Retinal pigment epithelial cell (primary cell): ENCODE measurements around the gene BSG.

ENCODE experiments used
- DNase-seq: peaks from one replicate; pipeline ENCODE4 v3.0.0-alpha.2; 2010; ENCODE audit warnings: low read depth
- H3K4me3 ChIP-seq: 2 replicates; pipeline ENCODE4 v1.5.1; 2011; ENCODE audit warnings: mild to moderate bottlenecking, low read length, control low read depth, moderate library complexity
- CTCF ChIP-seq: conservative IDR thresholded peaks from 2 replicates; pipeline ENCODE4 v1.5.1; 2011; ENCODE audit warnings: low read depth, low read length, control low read depth, inconsistent platforms

Gene BSG

GRCh38 chr19:592101-592500 is 19.7 kb downstream of the BSG start:
- no peak for TF ChIP-seq CTCF
- H3K4me3 ChIP-seq: no peak overlapping the region
- DNase-seq: no peak

GRCh38 chr19:593055-593454 is 20.7 kb downstream of the BSG start:
- H3K4me3 ChIP-seq: no peak overlapping the region
- no peak for TF ChIP-seq CTCF
- DNase-seq: no peak

- DNase-seq: no peak
- H3K4me3 ChIP-seq: no peak overlapping the region
- no peak for TF ChIP-seq CTCF
Measured at GRCh38 chr19:593505-593904, 21.1 kb downstream of the BSG start.

GRCh38 chr19:594265-594870 is 22.0 kb downstream of the BSG start:
- DNase-seq: no peak

DNA sequence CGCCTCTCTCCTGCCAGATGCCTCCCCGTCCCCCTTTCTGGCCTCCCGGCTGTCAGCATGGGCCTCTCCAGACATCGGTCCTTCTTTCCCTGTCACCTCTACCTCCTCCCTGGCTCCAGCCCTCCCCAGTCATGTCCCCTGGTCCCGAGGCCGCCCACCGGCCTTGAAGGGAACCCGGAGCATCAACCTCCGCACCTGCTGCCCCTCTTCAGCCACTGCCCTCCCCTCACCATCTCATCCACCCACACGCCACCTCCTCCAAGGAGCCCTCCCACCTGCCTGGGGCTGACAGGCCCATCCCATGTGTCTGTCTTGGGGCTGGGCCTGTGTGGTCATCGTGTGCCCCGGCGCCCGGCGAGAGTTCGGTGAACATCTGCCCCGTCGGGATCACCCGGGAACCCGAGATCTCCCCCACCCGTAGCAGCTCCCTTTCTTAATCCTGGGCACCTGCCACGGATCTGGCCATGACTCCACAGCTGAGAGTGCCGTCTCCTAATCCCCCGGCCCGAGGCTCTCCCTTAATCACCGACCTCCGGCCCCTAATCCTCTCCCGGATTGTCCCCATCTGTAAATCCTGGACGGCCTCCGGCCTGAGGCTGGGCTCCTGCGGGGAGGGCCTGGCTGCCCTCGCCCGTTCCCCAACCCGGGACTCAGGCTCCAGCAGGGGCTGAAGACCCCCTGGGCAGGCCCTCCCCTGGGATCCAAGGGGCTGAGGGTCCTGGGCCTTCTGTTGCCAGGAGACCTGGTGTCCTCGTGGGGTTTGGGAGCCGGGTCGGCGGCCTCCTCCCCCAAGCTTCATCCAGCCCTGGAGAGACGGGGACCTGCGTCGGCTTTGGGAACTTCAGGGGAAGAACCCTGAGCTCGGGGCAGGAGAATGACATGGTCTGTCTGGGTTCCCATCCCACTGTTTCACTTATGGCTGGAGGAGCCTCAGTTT is 23.2 kb downstream of the BSG start:
- H3K4me3 ChIP-seq: no peak overlapping the region
- TF ChIP-seq CTCF: no peak
- peak; percentile 70 for DNase-seq

More at GRCh38 chr19:594265-594870, 22.0 kb downstream of the BSG start:
- TF ChIP-seq CTCF: no peak
- H3K4me3 ChIP-seq: no peak overlapping the region

DNA sequence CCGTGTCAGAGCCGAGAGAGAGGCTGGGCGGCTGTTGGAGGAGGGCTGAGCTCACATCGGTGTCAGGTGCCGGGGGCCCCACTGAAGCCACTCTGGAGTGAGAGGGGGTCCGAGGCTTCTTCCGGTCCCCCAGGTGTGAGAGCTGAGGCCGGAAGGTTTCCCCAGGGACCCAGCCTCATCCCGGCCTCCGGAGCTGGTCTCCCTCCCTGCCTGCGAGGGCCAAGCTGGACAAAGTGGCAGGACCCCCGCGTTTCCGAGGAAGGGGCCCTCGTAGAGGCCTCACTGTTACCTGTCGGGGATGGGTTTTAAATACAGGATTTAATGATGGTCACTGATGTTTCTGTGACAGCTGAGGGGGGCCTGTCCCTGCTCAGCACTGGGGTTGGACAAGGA is 23.9 kb downstream of the BSG start:
- no peak overlapping the region for H3K4me3 ChIP-seq
- no peak for TF ChIP-seq CTCF
- no peak for DNase-seq
